ENCODE data around the gene MAPKBP1. TPM values are rescaled to one million over a fixed set of nuclear protein-coding genes. Genes with fewer than 3 reads are reported as not detected.
A peak's percentile ranks its signal among the peaks of the same experiment; 100 is the strongest.
"Not testable (repeated sequence)": the region's sequence is repeated elsewhere in the genome, so short reads cannot be mapped to it uniquely, and the experiment has no call there.

MAPKBP1 gene, protein sequence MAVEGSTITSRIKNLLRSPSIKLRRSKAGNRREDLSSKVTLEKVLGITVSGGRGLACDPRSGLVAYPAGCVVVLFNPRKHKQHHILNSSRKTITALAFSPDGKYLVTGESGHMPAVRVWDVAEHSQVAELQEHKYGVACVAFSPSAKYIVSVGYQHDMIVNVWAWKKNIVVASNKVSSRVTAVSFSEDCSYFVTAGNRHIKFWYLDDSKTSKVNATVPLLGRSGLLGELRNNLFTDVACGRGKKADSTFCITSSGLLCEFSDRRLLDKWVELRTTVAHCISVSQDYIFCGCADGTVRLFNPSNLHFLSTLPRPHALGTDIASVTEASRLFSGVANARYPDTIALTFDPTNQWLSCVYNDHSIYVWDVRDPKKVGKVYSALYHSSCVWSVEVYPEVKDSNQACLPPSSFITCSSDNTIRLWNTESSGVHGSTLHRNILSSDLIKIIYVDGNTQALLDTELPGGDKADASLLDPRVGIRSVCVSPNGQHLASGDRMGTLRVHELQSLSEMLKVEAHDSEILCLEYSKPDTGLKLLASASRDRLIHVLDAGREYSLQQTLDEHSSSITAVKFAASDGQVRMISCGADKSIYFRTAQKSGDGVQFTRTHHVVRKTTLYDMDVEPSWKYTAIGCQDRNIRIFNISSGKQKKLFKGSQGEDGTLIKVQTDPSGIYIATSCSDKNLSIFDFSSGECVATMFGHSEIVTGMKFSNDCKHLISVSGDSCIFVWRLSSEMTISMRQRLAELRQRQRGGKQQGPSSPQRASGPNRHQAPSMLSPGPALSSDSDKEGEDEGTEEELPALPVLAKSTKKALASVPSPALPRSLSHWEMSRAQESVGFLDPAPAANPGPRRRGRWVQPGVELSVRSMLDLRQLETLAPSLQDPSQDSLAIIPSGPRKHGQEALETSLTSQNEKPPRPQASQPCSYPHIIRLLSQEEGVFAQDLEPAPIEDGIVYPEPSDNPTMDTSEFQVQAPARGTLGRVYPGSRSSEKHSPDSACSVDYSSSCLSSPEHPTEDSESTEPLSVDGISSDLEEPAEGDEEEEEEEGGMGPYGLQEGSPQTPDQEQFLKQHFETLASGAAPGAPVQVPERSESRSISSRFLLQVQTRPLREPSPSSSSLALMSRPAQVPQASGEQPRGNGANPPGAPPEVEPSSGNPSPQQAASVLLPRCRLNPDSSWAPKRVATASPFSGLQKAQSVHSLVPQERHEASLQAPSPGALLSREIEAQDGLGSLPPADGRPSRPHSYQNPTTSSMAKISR (N-terminal part only)
- total RNA-seq (2014; rRNA removed; shearing (Covaris generic)) = 9.9 and 10.0 TPM in 2 replicates

DNA sequence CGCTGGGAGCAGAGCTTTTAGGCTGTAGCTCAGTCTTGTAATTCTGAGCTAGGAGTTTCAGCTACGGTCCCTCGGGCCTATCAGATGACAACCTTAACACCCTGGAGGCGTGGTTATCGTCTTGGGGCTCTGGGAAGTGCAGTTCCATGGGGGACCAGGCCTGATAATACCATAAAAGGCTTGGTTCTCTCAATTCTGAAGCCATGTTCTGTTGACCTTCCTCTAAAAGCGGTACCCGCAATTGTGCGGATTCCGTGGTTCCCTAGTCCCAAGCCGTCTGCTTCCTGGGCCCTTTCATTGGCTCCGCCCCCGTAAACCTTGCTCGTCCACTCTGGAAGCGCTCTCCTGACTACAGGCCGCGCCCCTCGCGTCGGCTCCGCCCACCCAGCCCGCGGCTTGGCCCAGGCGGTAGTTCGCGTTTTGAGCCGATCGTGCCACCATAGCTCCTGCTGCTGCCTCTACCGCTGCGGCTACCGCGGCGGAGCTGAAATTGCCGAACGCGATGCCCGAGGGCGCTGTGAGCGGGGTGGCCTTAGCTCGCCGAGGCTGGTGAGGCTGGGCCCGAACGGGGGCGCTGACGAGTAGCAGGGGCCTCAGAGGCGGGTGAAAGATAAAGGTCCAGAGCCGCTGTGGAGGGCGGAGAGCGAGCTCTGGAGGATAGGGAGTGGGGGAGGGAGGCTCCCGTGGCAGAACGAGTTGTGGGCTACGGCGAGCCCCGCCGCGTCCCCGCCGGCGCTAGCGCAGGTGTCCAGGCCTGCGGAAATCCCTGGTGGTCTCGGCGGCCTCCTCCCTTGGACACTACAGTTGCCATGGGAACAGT is at the start of gene MAPKBP1:
MAPKBP1 (plus strand) TSS at position 423 of the 820 bp plus-strand sequence. CDS start 792 bp downstream, outside the sequence.
- DNase-seq (ENCODE audit: low spot score) = peak; percentile 95

DNA sequence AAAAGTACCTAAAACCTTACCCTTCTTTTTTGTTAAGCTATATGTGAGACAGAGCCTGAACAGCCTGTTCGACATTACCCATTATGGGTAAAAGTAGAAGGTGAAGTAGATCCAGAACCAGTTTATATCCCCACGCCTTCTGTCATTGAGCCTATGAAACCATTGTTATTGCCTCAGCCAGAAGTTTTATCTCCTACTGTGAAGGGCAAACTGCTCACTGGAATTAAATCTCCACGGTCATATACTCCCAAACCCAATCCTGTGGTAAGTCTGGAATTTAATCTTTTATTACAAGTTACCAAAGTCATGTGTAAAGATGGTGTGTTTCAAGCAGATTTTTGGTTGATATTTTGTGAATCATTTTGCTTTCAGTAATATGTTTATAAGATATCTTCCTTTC is 47.1 kb upstream of the MAPKBP1 start:
- DNase-seq (ENCODE audit: low spot score) = no peak

DNA sequence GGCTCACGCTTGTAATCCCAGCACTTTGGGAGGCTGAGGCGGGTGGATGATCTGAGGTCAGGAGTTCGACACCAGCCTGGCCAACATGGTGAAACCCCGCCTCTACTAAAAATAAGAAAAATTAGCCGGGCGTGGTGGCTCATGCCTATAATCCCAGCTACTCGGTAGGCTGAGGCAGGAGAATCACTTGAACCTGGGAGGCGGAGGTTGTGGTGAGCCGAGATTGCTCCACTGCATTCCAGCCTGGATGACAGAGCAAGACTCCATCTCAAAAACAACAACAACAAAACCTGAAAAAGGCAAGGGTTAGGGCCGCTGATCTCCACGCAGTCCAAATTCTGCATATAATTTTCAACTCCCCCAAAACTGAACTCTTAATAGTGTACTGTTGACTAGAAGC is 46.2 kb upstream of the MAPKBP1 start:
- not testable (repeated sequence) for DNase-seq (ENCODE audit: low spot score)

DNA sequence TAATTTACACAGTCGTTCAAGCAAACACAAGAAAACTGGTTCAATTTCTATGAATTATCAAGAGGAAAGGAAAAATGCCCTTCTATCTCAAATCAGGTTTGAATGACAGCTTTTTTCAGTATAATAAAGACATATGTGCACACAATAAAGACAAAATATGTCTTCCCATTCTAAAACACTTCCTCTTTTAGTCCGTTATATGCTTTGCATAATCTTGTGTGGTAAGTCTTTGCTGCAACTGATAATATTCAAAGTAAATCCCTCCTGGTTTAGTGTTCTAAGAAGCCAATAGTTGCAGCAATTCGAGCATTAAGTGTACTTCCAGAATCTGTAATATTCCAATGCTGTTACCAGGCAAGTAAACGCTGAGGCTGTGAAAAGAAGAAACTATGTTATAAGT is 43.7 kb upstream of the MAPKBP1 start:
- no peak for DNase-seq (ENCODE audit: low spot score)

DNA sequence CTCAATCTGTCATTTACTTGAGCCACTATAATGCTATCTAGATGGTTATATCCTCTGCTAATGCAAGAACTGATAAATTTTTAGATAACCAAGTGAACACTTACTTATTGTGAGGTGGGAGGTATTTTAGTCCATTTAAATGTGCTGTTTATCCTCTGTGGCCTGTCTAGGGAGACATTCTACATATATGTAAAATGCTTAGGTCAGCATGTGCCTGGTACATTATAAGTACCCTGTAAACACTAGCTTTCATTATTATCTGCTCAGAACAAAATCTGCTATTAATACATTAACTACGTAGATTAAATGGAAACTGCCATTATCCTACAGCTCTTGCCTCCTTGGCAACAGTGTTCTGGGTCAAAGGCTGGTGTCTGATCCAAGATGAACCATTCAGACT is 41.8 kb upstream of the MAPKBP1 start:
- DNase-seq (ENCODE audit: low spot score) = no peak

DNA sequence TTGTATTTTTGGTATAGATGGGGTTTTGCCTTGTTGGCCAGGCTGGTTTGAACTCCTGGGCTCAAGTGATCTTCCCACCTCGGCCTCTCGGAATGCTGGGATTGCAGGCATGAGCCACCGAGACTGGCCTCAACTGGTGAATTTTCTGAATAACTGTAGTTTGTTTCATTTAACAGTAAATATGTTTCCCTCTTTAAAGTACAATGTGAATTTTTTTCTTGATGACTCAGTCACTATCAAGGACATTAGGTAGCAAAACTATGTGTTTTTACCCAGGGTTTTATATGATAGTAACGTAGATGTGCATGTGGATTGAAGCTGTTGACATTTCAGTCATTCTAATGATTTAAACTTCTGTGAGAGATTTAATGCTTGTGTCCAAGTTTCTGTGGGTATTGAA is 40.2 kb upstream of the MAPKBP1 start:
- no peak for DNase-seq (ENCODE audit: low spot score)

DNA sequence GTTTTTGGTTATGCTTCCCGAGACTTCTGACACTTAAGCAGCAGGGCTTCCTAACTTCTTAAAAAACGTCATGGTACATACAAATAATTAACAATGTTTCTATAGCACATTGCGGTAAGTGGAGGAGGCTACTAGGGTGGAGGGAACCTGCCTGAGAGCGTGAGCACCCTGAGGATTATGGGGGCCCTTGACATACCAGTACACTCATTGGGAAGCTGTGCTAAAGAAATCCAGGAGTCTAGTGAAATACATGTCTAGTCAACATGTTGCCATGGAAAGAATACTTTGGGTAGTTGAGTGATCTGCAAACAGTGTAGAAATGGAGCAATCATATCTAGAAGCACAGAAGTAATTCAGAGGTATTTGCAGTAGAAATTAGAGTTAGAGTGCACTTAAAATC is 39.2 kb upstream of the MAPKBP1 start:
- no peak for DNase-seq (ENCODE audit: low spot score)

DNA sequence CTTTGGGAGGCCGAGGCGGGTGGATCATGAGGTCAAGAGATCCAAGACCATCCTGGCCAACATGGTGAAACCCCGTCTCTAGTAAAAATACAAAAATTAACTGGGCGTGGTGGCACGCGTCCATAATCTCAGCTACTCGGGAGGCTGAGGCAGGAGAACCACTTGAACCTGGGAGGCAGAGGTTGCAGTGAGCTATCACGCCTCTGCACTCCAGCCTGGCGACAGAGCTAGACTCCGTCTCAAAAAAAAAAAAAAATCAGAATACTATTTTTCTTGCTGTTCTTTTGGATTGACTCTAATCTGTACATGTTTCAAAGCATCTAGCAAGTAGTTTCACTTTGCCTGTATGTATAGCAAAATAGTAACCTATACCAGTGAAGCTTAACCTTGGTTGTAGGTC is 38.8 kb upstream of the MAPKBP1 start:
- DNase-seq (ENCODE audit: low spot score) = not testable (repeated sequence)

DNA sequence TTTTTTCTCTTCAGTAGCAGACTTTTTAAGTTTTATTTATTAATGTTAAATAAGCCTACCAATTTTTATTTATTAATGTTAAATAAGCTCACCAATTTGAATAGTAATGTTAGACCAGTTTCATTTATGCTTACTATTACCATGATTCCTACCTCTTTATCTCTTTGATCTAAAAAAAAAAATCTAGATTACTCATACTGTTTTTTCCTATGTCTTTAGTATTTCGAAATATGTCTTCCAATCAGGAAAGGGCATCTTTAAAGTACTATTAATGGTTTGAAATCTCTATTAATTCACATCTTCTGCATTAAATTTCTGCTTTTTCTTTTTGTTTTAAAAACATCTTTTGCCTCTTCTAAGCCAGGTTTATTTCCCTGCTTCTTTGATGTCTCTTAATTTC is 27.5 kb upstream of the MAPKBP1 start:
- DNase-seq (ENCODE audit: low spot score) = no peak

DNA sequence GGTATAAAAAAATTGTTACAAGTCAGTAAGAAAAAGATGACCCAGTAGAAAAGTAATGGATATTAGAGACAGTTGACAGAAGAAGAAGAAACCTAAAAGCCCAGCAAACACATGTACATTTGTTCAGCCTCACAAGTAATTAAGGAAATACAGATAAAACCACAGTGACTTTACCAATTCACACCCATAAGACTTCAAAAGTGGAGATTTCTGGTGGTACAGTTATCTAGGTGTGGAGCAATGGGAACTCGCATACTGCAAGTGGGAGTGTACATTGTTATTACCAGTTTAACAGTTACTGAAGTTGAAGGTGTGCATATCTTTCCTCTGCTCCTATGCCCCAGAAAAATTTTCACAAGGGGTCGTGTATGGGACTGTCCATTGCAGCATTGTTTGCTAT is 18.1 kb upstream of the MAPKBP1 start:
- DNase-seq (ENCODE audit: low spot score) = no peak

DNA sequence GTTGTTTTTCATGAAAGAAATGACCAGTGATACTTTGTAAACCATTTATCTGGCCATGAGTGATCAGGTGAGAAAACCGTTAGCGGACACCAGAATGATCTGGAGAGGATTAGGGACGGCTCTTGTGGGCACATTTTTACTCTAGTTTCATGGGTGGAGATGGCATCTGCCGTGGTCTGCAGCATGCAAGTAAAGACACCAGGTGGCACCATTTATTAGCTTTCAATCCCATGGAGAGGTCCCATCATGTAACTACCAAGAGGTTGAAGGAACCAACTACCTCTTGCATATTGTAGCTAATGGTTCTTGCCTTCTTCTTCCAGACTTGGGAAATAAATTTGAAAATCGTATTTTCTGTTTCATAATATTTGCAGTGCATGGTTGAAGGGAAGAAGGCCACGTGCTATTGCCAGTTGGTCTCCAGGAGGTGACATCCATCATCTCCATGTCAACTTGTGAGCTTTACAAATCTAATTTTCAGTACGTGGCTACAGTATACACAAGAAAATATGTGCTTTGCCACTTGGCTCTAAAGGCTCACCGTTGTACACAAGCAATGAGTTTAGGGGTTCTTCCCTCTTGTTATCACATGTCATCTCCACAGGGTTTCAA is 1.5 kb upstream of the MAPKBP1 start:
- DNase-seq (ENCODE audit: low spot score) = peak; percentile 65

DNA sequence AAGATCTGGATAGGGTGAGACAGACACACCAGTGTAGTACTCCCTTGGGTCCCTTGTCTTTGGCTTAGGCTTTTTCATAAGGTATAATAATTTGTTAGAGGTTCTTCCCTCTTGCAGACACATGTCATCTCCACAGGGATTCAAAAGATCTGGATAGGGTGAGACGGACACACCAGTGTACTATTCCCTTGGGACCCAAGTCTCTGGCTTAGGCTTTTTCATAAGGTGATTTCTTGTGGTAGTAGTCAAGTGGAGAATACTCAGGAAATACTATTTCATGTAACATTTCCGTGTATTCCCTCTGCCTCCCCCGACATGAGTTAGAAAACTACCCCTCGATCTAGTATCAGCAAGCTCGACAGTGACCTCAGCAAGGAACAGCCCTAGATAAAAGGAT is 954 bp upstream of the MAPKBP1 start:
- DNase-seq (ENCODE audit: low spot score) = no peak

DNA sequence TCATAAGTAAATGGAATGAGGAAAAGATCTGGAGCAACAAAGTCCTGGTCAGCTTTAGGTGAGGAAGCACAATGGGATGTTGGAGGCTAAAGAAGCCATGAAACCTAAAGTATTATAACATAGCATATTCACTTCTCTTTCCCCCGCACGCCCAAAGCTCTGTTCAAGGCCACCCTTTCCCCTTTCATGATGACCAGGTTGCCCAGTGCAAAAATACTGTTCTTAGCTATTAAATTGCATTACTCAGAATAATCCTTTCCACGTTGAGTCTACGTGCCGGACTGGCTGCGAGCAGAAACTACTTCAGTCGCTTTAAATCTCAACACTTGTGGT is 589 bp upstream of the MAPKBP1 start:
- no peak for DNase-seq (ENCODE audit: low spot score)

DNA sequence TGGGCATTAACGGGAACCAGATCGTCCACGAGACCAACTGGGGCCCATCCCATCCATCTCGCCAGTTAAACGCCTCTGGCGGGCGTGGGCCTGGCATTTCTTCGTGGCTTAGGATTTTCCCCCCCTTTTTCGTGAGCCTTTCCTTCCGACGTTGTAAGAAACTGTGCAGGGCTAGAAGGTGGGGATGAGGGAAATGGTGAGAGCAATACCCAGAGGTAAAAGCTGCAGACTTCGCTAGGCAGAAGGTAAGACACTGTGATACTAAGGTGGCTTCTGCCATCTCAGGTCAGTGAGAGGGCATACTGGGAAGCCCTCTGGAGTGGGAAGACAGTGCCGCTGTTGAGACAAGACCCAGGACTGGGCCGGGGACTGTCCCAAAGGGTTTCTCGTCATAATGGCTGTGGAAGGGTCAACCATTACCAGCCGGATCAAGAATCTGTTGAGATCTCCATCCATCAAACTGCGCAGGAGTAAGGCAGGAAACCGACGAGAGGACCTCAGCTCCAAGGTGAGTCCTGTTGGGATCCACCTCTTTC is 666 bp downstream of the MAPKBP1 start:
- no peak for DNase-seq (ENCODE audit: low spot score)

DNA sequence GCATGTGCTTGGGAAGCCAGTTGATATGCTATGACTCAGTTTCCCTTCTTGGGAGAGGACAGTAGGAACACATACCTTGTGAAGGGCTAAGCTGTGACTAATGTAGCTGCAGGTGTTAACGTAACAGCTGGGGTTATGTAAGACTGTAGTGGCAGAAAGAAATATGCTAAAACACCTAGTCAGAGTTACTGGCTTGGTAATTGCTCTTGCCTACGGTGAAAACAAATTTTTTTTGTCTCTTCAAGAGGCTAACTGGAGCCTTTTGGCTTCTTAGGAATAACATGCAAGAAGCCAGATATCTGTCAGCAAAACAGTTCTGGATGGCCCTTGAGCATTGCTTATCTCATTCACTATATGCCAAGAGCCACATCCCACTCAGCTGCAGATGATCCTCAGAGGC is 1.4 kb downstream of the MAPKBP1 start:
- no peak for DNase-seq (ENCODE audit: low spot score)

DNA sequence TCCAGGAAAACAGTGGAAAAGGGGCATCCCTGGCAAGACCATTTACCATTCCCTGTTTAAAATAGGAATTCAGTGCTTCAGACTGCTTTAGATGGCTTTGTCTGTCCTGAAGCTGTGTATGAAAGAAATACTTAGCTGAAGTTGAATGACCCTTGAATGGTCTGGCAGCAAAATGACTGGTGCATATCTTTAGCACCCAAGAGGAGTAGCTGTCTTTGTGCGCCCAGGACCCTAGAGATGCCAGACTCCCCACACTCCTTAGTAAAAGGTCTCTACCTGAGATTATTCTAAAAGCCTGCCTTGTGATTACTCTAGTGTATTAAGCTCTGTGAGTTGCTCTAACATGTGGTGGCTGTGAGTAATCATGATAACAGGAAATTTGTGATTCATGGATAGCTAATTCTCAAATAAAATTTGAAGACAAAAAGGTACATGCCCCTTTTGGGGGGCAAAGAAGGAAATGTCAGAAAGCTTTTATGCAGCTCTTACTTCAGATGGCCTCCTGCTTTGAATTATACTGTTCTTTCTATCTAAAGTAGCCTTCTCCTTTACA is 3.2 kb downstream of the MAPKBP1 start:
- no peak for DNase-seq (ENCODE audit: low spot score)

DNA sequence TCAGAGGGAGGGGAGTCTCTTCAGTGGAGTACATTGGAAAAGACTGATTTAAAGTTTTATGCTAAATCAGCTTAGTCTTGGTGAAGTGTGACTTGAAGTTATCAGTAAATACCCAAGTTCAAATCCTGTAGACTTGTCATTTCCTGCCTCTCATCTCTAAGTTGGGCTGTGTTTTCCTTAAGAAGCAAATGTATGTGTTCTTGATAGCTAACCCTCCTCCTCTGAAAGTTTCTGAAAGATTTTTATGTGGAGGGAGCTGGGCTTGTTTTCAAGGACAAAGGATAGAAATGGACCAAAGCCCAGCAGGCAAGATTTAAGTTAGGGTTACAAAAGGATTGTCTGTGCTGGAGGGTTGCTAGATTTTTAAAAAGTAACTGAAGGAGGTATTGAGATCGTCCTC is 4.2 kb downstream of the MAPKBP1 start:
- DNase-seq (ENCODE audit: low spot score) = no peak

DNA sequence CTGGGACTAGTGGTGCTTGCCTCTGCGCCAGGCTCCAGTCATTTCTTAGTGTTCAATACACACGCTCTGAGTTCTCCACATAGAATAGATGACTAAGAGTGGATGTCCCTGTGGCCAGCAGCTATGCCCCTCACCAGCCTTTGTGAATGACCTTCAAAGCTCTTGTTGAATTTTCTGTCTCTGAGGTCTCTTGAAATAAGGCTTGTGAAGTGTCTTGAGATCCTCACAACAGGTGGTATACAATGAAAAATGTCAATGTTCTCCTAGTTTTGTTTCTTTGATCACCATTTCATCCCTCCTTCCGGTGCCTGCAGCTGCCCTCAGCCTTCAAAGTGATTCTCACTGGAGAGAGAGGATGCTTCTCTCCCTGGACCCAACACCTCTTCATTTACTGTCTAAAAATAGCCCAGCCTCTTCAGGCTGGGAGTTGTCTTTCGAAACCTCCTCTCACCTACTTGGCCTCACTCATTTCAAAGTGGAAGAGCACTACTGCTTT is 5.4 kb downstream of the MAPKBP1 start:
- no peak for DNase-seq (ENCODE audit: low spot score)

DNA sequence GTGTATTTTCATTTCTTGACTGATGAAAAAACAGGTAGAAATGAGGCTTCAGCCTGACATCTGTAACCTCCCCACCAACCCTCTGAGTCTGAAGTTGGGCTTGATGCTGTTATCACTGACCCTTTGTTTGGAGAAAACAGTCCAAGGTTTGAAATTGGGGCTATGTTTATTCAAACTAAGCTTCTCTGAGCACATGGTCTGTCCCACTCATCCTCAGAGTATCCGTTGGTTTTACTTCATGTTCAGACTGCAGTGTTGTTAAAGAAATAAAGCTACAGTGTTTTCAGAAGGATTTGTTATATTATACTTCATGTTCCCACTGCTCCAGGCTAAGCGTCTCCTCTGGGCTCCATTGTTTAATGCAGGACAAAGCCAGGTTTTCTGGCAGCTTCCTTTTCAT is 6.0 kb downstream of the MAPKBP1 start:
- no peak for DNase-seq (ENCODE audit: low spot score)

DNA sequence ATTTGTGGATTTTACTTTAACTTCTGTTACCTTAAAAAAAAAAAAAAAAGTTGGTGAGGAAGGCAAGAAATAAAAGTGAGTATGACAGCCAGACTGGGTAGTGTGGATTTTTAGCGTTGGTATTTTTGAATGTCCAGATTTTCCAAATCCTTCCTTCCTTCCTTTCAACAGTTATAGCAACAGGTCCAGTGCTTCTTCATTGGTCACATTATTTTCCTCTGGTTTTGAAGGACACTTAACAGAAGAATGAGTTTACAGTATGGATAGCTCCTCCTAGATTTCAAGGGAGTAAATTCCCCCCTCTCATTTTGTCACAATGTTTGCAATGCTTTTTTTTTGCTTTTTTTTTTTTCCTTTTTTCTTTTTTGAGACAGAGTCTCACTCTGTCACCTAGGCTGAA is 6.4 kb downstream of the MAPKBP1 start:
- DNase-seq (ENCODE audit: low spot score) = no peak

All from A172 (cell line).